H1 (cell line): Measurements from ENCODE around the gene CTBP2. TPM values are rescaled to one million over a fixed set of nuclear protein-coding genes. Genes with fewer than 3 reads are reported as not detected.

ENCODE experiments used
- BCL11A ChIP-seq, 2 experiments: IDR thresholded peaks; one replicate each; pipeline ENCODE4 v1.6.1; 2011; ENCODE audit warnings: low read depth in 2 of 2, low read length in 2 of 2, mild to moderate bottlenecking in 2 of 2
- KDM4A ChIP-seq: IDR thresholded peaks from one replicate; pipeline ENCODE4 v1.7.1; 2012; ENCODE audit warnings: low read depth, mild to moderate bottlenecking, moderate library complexity, low read length, inconsistent platforms; ENCODE audit not compliant: severe bottlenecking
- MAFK ChIP-seq: IDR thresholded peaks from 2 replicates; pipeline ENCODE4 v1.6.1; 2012; ENCODE audit warnings: low read depth, mild to moderate bottlenecking, improper control_type of control experiment, low read length
- SIRT6 ChIP-seq: IDR thresholded peaks from one replicate; pipeline ENCODE4 v1.7.1; 2012; ENCODE audit warnings: low read length, inconsistent platforms
- SRF ChIP-seq: IDR thresholded peaks from 2 replicates; pipeline ENCODE4 v1.6.1; 2011; ENCODE audit warnings: mild to moderate bottlenecking, low read depth, low read length, moderate library complexity
- SUZ12 ChIP-seq: fragments of 200-600 bp; sonication (generic); IDR thresholded peaks from 2 replicates; pipeline ENCODE4 v1.6.1; 2012; ENCODE audit warnings: mild to moderate bottlenecking, inconsistent platforms, low read length, moderate library complexity, mixed read lengths
- polyA plus RNA-seq, 7 experiments: library from polyadenylated mRNA; depleted of rRNA in 3 of 7; stranded (reverse) in 5 of 7; unstranded in 2 of 7; fragments of >200 nt in 5 of 7; fragments of 200-250 nt in 2 of 7; gene quantifications; 1 replicate in 5 of 7; 2 replicates in 1 of 7; 4 replicates in 1 of 7; pipeline versions ENCODE4 v1.2.1 to v1.2.3, GENCODE V29; 2011 to 2013; ENCODE audit warnings: missing spikeins in 2 of 7, mixed read lengths in 2 of 7
- total RNA-seq: library from RNA; stranded (reverse); fragmentation: NEBNext Ultra II Directional; extraction: Animal tissue kit (Norgen Biotek cat#: 25700); gene quantifications from 2 replicates; pipeline ENCODE4 v1.2.1, GENCODE V29; 2021

Gene CTBP2
- total and polyA plus RNA-seq, 2 of the 8 experiments (the other 6 are each of a cell fraction or from before 2014, with no cell fraction given) = 208 to 221 TPM

- TF ChIP-seq SUZ12 (no peak), BCL11A (IDR thresholded peaks at IDR 0.05; ENCODE audit: low read depth in 2 of 2, low read length in 2 of 2) (no peak), MAFK (no peak), SRF (no peak), SIRT6 (no peak), KDM4A (no peak)
Measured at GRCh38 chr10:125018576-125019143, 141.7 kb downstream of the CTBP2 start (continued).
